Lower leg skin (tissue), 3 donors: ENCODE results near the gene TRAF3.

Experiments used
- CTCF ChIP-seq, 3 donors: fragments of 450-650 bp; IDR thresholded peaks; one replicate each; pipeline ENCODE4 v1.5.1; 2016; ENCODE audit warnings: antibody characterized with exemption in 3 of 3, mild to moderate bottlenecking in 3 of 3, moderate library complexity in 2 of 3
- POLR2A ChIP-seq, 2 donors: fragments of 450-650 bp; IDR thresholded peaks; one replicate each; pipeline ENCODE4 v1.6.1; 2016 to 2017; ENCODE audit warnings: antibody characterized with exemption in 2 of 2, mild to moderate bottlenecking in 1 of 2, moderate library complexity in 1 of 2

GRCh38 chr14:102875652-102876051, 98.4 kb downstream of the TRAF3 start:
- TF ChIP-seq CTCF (IDR thresholded peaks at IDR 0.05) (no peak), POLR2A (IDR thresholded peaks at IDR 0.05) (no peak)
